Measurements from ENCODE around the gene SIL1. TPM values are rescaled to one million over a fixed set of nuclear protein-coding genes. Genes with fewer than 3 reads are reported as not detected.

The SIL1 gene
- total RNA-seq, 1 donor from 2014 or later, result 41.6 TPM

- Histone ChIP-seq H3K4me3 (ENCODE audit: insufficient read depth, low read depth, low read length) (no peak overlapping the region), H2AFZ (ENCODE audit: low read depth, low read length) (no peak overlapping the region), H3K36me3 (ENCODE audit: insufficient read depth, low read length) (no peaks in the 10 kb centered on the region), H3K79me2 (ENCODE audit: insufficient read depth, low read length) (no peaks in the 10 kb centered on the region), H3K4me2 (ENCODE audit: low read length) (no peak overlapping the region), H3K9me3 (ENCODE audit: insufficient read depth, low read depth, low read length) (no peaks in the 10 kb centered on the region), H3K9ac (ENCODE audit: low read length) (no peak overlapping the region), H3K4me1 (ENCODE audit: insufficient read depth, low read length) (peaks cover 12% of the 10 kb centered on the region), H3K27ac (ENCODE audit: low read depth, low read length) (peak overlapping the region; percentile 43), H3K27me3 (ENCODE audit: insufficient read depth, low read length) (no peaks in the 10 kb centered on the region), H4K20me1 (ENCODE audit: insufficient read depth, low read length) (no peaks in the 10 kb centered on the region)
- no peak overlapping the region for H3K4me3 Mint-ChIP-seq (ENCODE audit: unreplicated experiment)
- TF ChIP-seq CTCF (IDR thresholded peaks at IDR 0.05; ENCODE audit: insufficient read depth, low read depth, low read length) (no peak), EZH2 (IDR thresholded peaks at IDR 0.05; ENCODE audit: insufficient read depth, low read length) (no peak)
- DNase-seq (ENCODE audit: low read depth) (no peak), FAIRE-seq (peak; percentile 34)
- no peaks in the 10 kb centered on the region for H3K9me3 Mint-ChIP-seq (ENCODE audit: unreplicated experiment)
- H3K27me3 Mint-ChIP-seq (ENCODE audit: low read depth, unreplicated experiment), result no peaks in the 10 kb centered on the region
- peaks cover 15% of the 10 kb centered on the region for H3K36me3 Mint-ChIP-seq (ENCODE audit: low read depth, unreplicated experiment)
- peaks cover 19% of the 10 kb centered on the region for H3K4me1 Mint-ChIP-seq (ENCODE audit: low read depth, unreplicated experiment)
- peak overlapping the region; percentile 28 for H3K27ac Mint-ChIP-seq (ENCODE audit: unreplicated experiment)
These were observed 171.0 kb downstream of the SIL1 start for GRCh38 chr5:139027150-139027549.

GRCh38 chr5:139025651-139026050, 172.5 kb downstream of the SIL1 start:
- H3K79me2 ChIP-seq (ENCODE audit: insufficient read depth, low read length), result no peaks in the 10 kb centered on the region
- no peak overlapping the region for H3K27ac Mint-ChIP-seq (ENCODE audit: unreplicated experiment)
- no peak overlapping the region for H3K27ac ChIP-seq (ENCODE audit: low read depth, low read length)
- FAIRE-seq, result no peak
- no peaks in the 10 kb centered on the region for H3K27me3 Mint-ChIP-seq (ENCODE audit: low read depth, unreplicated experiment)
- peaks cover 12% of the 10 kb centered on the region for H3K4me1 ChIP-seq (ENCODE audit: insufficient read depth, low read length)
- H3K9me3 ChIP-seq (ENCODE audit: insufficient read depth, low read depth, low read length), result no peaks in the 10 kb centered on the region
- peaks cover 17% of the 10 kb centered on the region for H3K36me3 Mint-ChIP-seq (ENCODE audit: low read depth, unreplicated experiment)
- TF ChIP-seq EZH2 (IDR thresholded peaks at IDR 0.05; ENCODE audit: insufficient read depth, low read length) (no peak), CTCF (IDR thresholded peaks at IDR 0.05; ENCODE audit: insufficient read depth, low read depth, low read length) (no peak)
- H3K4me3 ChIP-seq (ENCODE audit: insufficient read depth, low read depth, low read length), result no peak overlapping the region
- H4K20me1 ChIP-seq (ENCODE audit: insufficient read depth, low read length), result no peaks in the 10 kb centered on the region
- no peak overlapping the region for H3K4me3 Mint-ChIP-seq (ENCODE audit: unreplicated experiment)
- H3K27me3 ChIP-seq (ENCODE audit: insufficient read depth, low read length), result no peaks in the 10 kb centered on the region
- DNase-seq (ENCODE audit: low read depth), result no peak
- peaks cover 19% of the 10 kb centered on the region for H3K4me1 Mint-ChIP-seq (ENCODE audit: low read depth, unreplicated experiment)
- H2AFZ ChIP-seq (ENCODE audit: low read depth, low read length), result no peak overlapping the region
- no peak overlapping the region for H3K9ac ChIP-seq (ENCODE audit: low read length)
- H3K4me2 ChIP-seq (ENCODE audit: low read length), result no peak overlapping the region
- no peaks in the 10 kb centered on the region for H3K36me3 ChIP-seq (ENCODE audit: insufficient read depth, low read length)
- H3K9me3 Mint-ChIP-seq (ENCODE audit: unreplicated experiment), result no peaks in the 10 kb centered on the region

- no peak overlapping the region for H3K27ac Mint-ChIP-seq (ENCODE audit: unreplicated experiment)
- peaks cover 17% of the 10 kb centered on the region for H3K4me1 Mint-ChIP-seq (ENCODE audit: low read depth, unreplicated experiment)
- DNase-seq (ENCODE audit: low read depth), result no peak
- no peak overlapping the region for H3K4me3 Mint-ChIP-seq (ENCODE audit: unreplicated experiment)
- H3K4me1 ChIP-seq (ENCODE audit: insufficient read depth, low read length), result peaks cover 12% of the 10 kb centered on the region
- no peaks in the 10 kb centered on the region for H4K20me1 ChIP-seq (ENCODE audit: insufficient read depth, low read length)
- H3K36me3 ChIP-seq (ENCODE audit: insufficient read depth, low read length), result no peaks in the 10 kb centered on the region
- no peaks in the 10 kb centered on the region for H3K27me3 ChIP-seq (ENCODE audit: insufficient read depth, low read length)
- no peak overlapping the region for H3K4me3 ChIP-seq (ENCODE audit: insufficient read depth, low read depth, low read length)
- no peaks in the 10 kb centered on the region for H3K9me3 Mint-ChIP-seq (ENCODE audit: unreplicated experiment)
- no peak overlapping the region for H3K9ac ChIP-seq (ENCODE audit: low read length)
- H3K27me3 Mint-ChIP-seq (ENCODE audit: low read depth, unreplicated experiment), result no peaks in the 10 kb centered on the region
- no peak overlapping the region for H3K4me2 ChIP-seq (ENCODE audit: low read length)
- H3K36me3 Mint-ChIP-seq (ENCODE audit: low read depth, unreplicated experiment), result peaks cover 24% of the 10 kb centered on the region
- H2AFZ ChIP-seq (ENCODE audit: low read depth, low read length), result no peak overlapping the region
- no peak for TF ChIP-seq CTCF (IDR thresholded peaks at IDR 0.05; ENCODE audit: insufficient read depth, low read depth, low read length)
- no peak for TF ChIP-seq EZH2 (IDR thresholded peaks at IDR 0.05; ENCODE audit: insufficient read depth, low read length)
- H3K27ac ChIP-seq (ENCODE audit: low read depth, low read length), result no peak overlapping the region
- H3K9me3 ChIP-seq (ENCODE audit: insufficient read depth, low read depth, low read length), result no peaks in the 10 kb centered on the region
- no peak for FAIRE-seq
- H3K79me2 ChIP-seq (ENCODE audit: insufficient read depth, low read length), result no peaks in the 10 kb centered on the region
These were observed 174.9 kb downstream of the SIL1 start for GRCh38 chr5:139023286-139023685.
